Omental fat pad (tissue), 4 donors: ENCODE data around the gene GM2A. TPM values are rescaled to one million over a fixed set of nuclear protein-coding genes. Genes with fewer than 3 reads are reported as not detected.

Source experiments
- ATAC-seq: fragments of 150-250 bp; one replicate; pipeline ENCODE4 v1.9.1; 2016; ENCODE audit warnings: mild to moderate bottlenecking, moderate library complexity; ENCODE audit not compliant: low FRiP score
- DNase-seq: peaks from one replicate; pipeline ENCODE4 v3.0.0-alpha.2; 2019; ENCODE audit warnings: low spot score
- CTCF ChIP-seq, 3 donors: fragments of 450-650 bp; IDR thresholded peaks; one replicate each; pipeline ENCODE4 v1.5.1; 2016 to 2017; ENCODE audit warnings: antibody characterized with exemption in 3 of 3, mild to moderate bottlenecking in 3 of 3, moderate library complexity in 2 of 3
- total RNA-seq, 4 donors: library from RNA; depleted of rRNA; stranded (reverse); fragments of >200 nt; gene quantifications; one replicate each; pipeline ENCODE4 v1.1.0, GENCODE V29; 2016

Gene GM2A
- total RNA-seq, 4 donors from 2014 or later = 26.6 to 62.6 (median 27.9) TPM

- DNase-seq = no peak
- peak; percentile 48 for ATAC-seq
Measured at GRCh38 chr5:151214614-151215545, 38.1 kb upstream of the GM2A start.

GRCh38 chr5:151215546-151215880 lies 37.5 kb upstream of the GM2A start:
- DNase-seq (no peak), ATAC-seq (peak; percentile 4)
- TF ChIP-seq CTCF (IDR thresholded peaks at IDR 0.05) = no peak

More at GRCh38 chr5:151214614-151215545, 38.1 kb upstream of the GM2A start:
- no peak for TF ChIP-seq CTCF (IDR thresholded peaks at IDR 0.05)

- no peak for DNase-seq
- no peak for TF ChIP-seq CTCF (IDR thresholded peaks at IDR 0.05)
- ATAC-seq = no peak
Measured at GRCh38 chr5:151216781-151217180, 36.2 kb upstream of the GM2A start.

GRCh38 chr5:151218177-151218576 lies 34.8 kb upstream of the GM2A start:
- ATAC-seq (no peak), DNase-seq (no peak)
- TF ChIP-seq CTCF (IDR thresholded peaks at IDR 0.05) = no peak

- no peak for DNase-seq
- no peak for TF ChIP-seq CTCF (IDR thresholded peaks at IDR 0.05)
- ATAC-seq = no peak
Measured at GRCh38 chr5:151219138-151219537, 33.8 kb upstream of the GM2A start.

- ATAC-seq = no peak
- no peak for TF ChIP-seq CTCF (IDR thresholded peaks at IDR 0.05)
- DNase-seq = no peak
Measured at GRCh38 chr5:151219789-151220188, 33.2 kb upstream of the GM2A start.

GRCh38 chr5:151221574-151221973 lies 31.4 kb upstream of the GM2A start:
- ATAC-seq = peak; percentile 67
- TF ChIP-seq CTCF (IDR thresholded peaks at IDR 0.05) = no peak
- DNase-seq = no peak
